NB4 (cell line): ENCODE measurements around the gene GNA12.

Source experiments
- POLR2A ChIP-seq: IDR thresholded peaks from 2 replicates; pipeline ENCODE4 v1.6.1; 2011; ENCODE audit warnings: mild to moderate bottlenecking; ENCODE audit not compliant: insufficient read length; ENCODE audit errors: extremely low read depth
- TF ChIP-seq, protein P1 (sequence below): IDR thresholded peaks from one replicate; pipeline ENCODE4 v1.5.1; 2012; ENCODE audit warnings: low read depth, low read length

DNA sequence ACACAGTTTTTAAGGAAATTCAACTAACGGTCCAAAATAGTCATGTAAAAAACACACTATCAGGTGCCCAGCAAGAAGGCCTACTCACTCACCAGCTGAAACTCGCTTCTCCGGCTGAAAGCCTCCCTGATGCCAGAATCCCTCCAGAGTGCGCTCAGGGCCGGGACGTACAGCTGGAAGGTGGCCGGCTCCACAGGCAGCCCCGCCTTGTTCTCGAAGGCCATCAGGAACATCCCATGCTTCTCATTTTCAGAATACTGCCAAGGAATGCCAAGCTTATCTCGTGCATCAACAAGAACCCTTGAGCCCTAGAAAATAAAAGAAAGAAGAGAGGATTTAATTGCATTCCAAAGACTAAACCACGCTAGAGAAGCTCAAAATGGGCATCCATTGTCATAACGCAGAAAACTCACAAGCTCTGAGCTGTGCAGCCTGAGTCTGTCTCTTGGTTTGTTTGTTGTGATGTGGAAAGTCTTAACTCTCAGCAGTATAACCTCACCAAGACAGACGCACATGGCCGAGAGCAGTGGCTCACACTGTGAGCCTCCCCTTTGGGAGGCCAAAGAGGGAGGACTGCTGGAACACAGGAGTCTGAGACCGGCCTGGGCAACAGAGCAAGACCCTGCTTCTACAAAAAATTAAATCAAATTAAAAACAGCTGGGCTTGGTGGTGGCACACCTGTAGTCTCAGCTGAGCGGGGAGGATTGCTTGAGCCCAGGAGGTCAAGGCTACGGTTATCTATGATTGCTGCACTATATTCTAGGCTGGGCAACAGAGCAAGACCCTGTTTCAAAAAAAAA is 49.1 kb downstream of the GNA12 start:
- TF ChIP-seq, protein P1, sequence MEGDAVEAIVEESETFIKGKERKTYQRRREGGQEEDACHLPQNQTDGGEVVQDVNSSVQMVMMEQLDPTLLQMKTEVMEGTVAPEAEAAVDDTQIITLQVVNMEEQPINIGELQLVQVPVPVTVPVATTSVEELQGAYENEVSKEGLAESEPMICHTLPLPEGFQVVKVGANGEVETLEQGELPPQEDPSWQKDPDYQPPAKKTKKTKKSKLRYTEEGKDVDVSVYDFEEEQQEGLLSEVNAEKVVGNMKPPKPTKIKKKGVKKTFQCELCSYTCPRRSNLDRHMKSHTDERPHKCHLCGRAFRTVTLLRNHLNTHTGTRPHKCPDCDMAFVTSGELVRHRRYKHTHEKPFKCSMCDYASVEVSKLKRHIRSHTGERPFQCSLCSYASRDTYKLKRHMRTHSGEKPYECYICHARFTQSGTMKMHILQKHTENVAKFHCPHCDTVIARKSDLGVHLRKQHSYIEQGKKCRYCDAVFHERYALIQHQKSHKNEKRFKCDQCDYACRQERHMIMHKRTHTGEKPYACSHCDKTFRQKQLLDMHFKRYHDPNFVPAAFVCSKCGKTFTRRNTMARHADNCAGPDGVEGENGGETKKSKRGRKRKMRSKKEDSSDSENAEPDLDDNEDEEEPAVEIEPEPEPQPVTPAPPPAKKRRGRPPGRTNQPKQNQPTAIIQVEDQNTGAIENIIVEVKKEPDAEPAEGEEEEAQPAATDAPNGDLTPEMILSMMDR = no peak
- TF ChIP-seq POLR2A = no peak
